SK-N-SH (cell line): ENCODE results near the gene STRIT1. TPM values are rescaled to one million over a fixed set of nuclear protein-coding genes. Genes with fewer than 3 reads are reported as not detected.

ENCODE experiments used
- CTCF ChIA-PET: fragments of 300-600, 350-600 bp; formaldehyde crosslinking; extraction: SDS; loops from one replicate; lab custom pipeline; 2021; lab: Yijun Ruan, JAX
- POLR2A ChIA-PET: fragments of 350-600 bp; sonication (Branson Sonifier 250); formaldehyde crosslinking; extraction: SDS; loops from one replicate; lab custom pipeline; 2020; ENCODE audit warnings: antibody characterized with exemption, inconsistent platforms; lab: Yijun Ruan, JAX
- DNase-seq: peaks from one replicate; pipeline ENCODE4 v3.0.0; 2012
- H2AFZ ChIP-seq: fragments of 200-600 bp; sonication (generic); 2 replicates; pipeline ENCODE4 v1.8.1; 2016; ENCODE audit warnings: antibody characterized with exemption, mild to moderate bottlenecking, low read depth
- H3F3A ChIP-seq: fragments of 200-600 bp; sonication (generic); replicated peaks from 2 replicates; pipeline ENCODE3; 2016; ENCODE audit warnings: antibody characterized with exemption, mild to moderate bottlenecking; ENCODE audit not compliant: insufficient read depth
- H3K27ac ChIP-seq, 2 experiments: fragments of 200-500 bp in 1 of 2; fragments of 200-600 bp in 1 of 2; sonication (Bioruptor generic) in 1 of 2; sonication (generic), shearing (Covaris generic) in 1 of 2; 2 replicates each; pipeline versions ENCODE4 v1.5.1 to v1.6.1; 2014 to 2016; ENCODE audit warnings: low read depth in 2 of 2, inconsistent platforms in 1 of 2, low read length in 1 of 2, mild to moderate bottlenecking in 1 of 2, mixed read lengths in 1 of 2
- H3K27me3 ChIP-seq: fragments of 200-600 bp; sonication (generic), shearing (Covaris generic); 2 replicates; pipeline ENCODE4 v1.6.1; 2016; ENCODE audit warnings: mixed run types; ENCODE audit not compliant: insufficient read depth
- H3K36me3 ChIP-seq, 2 experiments: fragments of 200-500 bp in 1 of 2; fragments of 200-600 bp in 1 of 2; sonication (Bioruptor generic) in 1 of 2; sonication (generic) in 1 of 2; replicated peaks in 1 of 2; 2 replicates each; pipeline versions ENCODE3 to v1.5.1; 2014 to 2016; ENCODE audit warnings: low read length in 1 of 2, mild to moderate bottlenecking in 1 of 2; ENCODE audit not compliant: insufficient read depth in 2 of 2, control insufficient read depth in 1 of 2
- H3K4me1 ChIP-seq, 2 experiments: fragments of 200-500 bp in 1 of 2; fragments of 200-600 bp in 1 of 2; sonication (Bioruptor generic) in 1 of 2; sonication (generic), shearing (Covaris generic) in 1 of 2; 2 replicates each; pipeline versions ENCODE4 v1.5.1 to v1.6.1; 2014 to 2016; ENCODE audit warnings: low read depth in 1 of 2, low read length in 1 of 2, mixed run types in 1 of 2; ENCODE audit not compliant: insufficient read depth in 2 of 2, control insufficient read depth in 1 of 2
- H3K4me2 ChIP-seq: fragments of 200-600 bp; sonication (generic), shearing (Covaris generic); 2 replicates; pipeline ENCODE4 v1.6.1; 2017; ENCODE audit warnings: mixed run types
- H3K4me3 ChIP-seq, 2 experiments: fragments of 200-500 bp in 1 of 2; fragments of 200-600 bp in 1 of 2; sonication (Bioruptor generic) in 1 of 2; sonication (generic), shearing (Covaris generic) in 1 of 2; 2 replicates each; pipeline versions ENCODE4 v1.5.1 to v1.8.1; 2014 to 2016; ENCODE audit warnings: low read depth in 2 of 2, inconsistent platforms in 1 of 2, low read length in 1 of 2, mild to moderate bottlenecking in 1 of 2, mixed read lengths in 1 of 2, moderate library complexity in 1 of 2
- H3K79me2 ChIP-seq: fragments of 200-600 bp; sonication (generic); 2 replicates; pipeline ENCODE4 v1.8.1; 2017; ENCODE audit warnings: mild to moderate bottlenecking; ENCODE audit not compliant: insufficient read depth
- H3K9ac ChIP-seq: fragments of 200-600 bp; sonication (generic); 2 replicates; pipeline ENCODE4 v1.6.1; 2017; ENCODE audit warnings: mixed run types
- H3K9me2 ChIP-seq: fragments of 200-600 bp; sonication (generic); 2 replicates; pipeline ENCODE4 v1.6.1; 2017; ENCODE audit warnings: mixed run types
- H3K9me3 ChIP-seq: fragments of 200-600 bp; sonication (generic); 2 replicates; pipeline ENCODE4 v1.6.1; 2017; ENCODE audit warnings: mixed run types, mild to moderate bottlenecking, moderate library complexity
- H4K20me1 ChIP-seq: fragments of 200-600 bp; sonication (generic); 2 replicates; pipeline ENCODE4 v1.6.1; 2017; ENCODE audit warnings: mild to moderate bottlenecking, mixed run types; ENCODE audit not compliant: insufficient read depth
- CHD2 ChIP-seq: fragments of 150-350 bp; IDR thresholded peaks from 2 replicates; pipeline ENCODE4 v1.6.1; 2018; ENCODE audit warnings: low read length; ENCODE audit not compliant: partially characterized antibody
- ELF1 ChIP-seq: IDR thresholded peaks from 2 replicates; pipeline ENCODE4 v1.4.0; 2012
- EP300 ChIP-seq, 2 experiments: IDR thresholded peaks; 2 replicates each; pipeline versions ENCODE4 v1.4.0 to v1.6.1; 2012; ENCODE audit warnings: borderline replicate concordance in 1 of 2, low read depth in 1 of 2, low read length in 1 of 2
- EZH2phosphoT487 ChIP-seq: fragments of 200-600 bp; sonication (generic); IDR thresholded peaks from 2 replicates; pipeline ENCODE4 v1.6.1; 2017; ENCODE audit warnings: low read depth, mixed run types, mild to moderate bottlenecking, antibody characterized with exemption, moderate library complexity, borderline replicate concordance
- GATA2 ChIP-seq: sonication (generic); formaldehyde crosslinking; IDR thresholded peaks from 2 replicates; pipeline ENCODE4 v1.5.0; 2020; ENCODE audit warnings: mild to moderate bottlenecking, missing genetic modification reagents
- MAX ChIP-seq: IDR thresholded peaks from 2 replicates; pipeline ENCODE4 v1.4.0; 2012; ENCODE audit warnings: low read depth
- MXI1 ChIP-seq: IDR thresholded peaks from 2 replicates; pipeline ENCODE4 v1.6.1; 2012; ENCODE audit warnings: mild to moderate bottlenecking, low read depth, low read length, improper control_type of control experiment
- NFIC ChIP-seq: IDR thresholded peaks from 2 replicates; pipeline ENCODE4 v1.4.0; 2012; ENCODE audit warnings: borderline replicate concordance
- POLR2AphosphoS5 ChIP-seq: IDR thresholded peaks from 2 replicates; pipeline ENCODE4 v1.6.1; 2012; ENCODE audit warnings: low read depth, low read length
- RAD21 ChIP-seq: IDR thresholded peaks from 2 replicates; pipeline ENCODE4 v1.6.1; 2012; ENCODE audit warnings: mild to moderate bottlenecking, low read length
- RCOR1 ChIP-seq: fragments of 150-350 bp; IDR thresholded peaks from 2 replicates; pipeline ENCODE4 v1.6.1; 2017; ENCODE audit warnings: antibody characterized with exemption, low read length
- REST ChIP-seq: IDR thresholded peaks from 2 replicates; pipeline ENCODE4 v1.6.1; 2012; ENCODE audit warnings: mild to moderate bottlenecking, low read depth, low read length, moderate library complexity
- RFX5 ChIP-seq: IDR thresholded peaks from 2 replicates; pipeline ENCODE4 v1.6.1; 2012; ENCODE audit warnings: mild to moderate bottlenecking, improper control_type of control experiment, low read length
- TEAD4 ChIP-seq: IDR thresholded peaks from 2 replicates; pipeline ENCODE4 v1.4.0; 2012; ENCODE audit warnings: mild to moderate bottlenecking, borderline replicate concordance; ENCODE audit not compliant: insufficient read depth
- USF1 ChIP-seq: IDR thresholded peaks from 2 replicates; pipeline ENCODE4 v1.4.0; 2012; ENCODE audit warnings: low read depth, borderline replicate concordance
- YY1 ChIP-seq: IDR thresholded peaks from 2 replicates; pipeline ENCODE4 v1.4.0; 2012; ENCODE audit warnings: low read depth, mild to moderate bottlenecking
- WGBS: methylation state at CpG from one replicate; pipeline ENCODE4 v1.1.6; 2017; ENCODE audit warnings: low lambda C conversion rate; 5-methylcytosine and 5-hydroxymethylcytosine counted together
- polyA plus RNA-seq, 3 experiments: library from polyadenylated mRNA; depleted of rRNA; stranded (reverse); fragments of >200 nt; gene quantifications; 2 replicates each; pipeline ENCODE4 v1.2.3, GENCODE V29; 2012
- TF ChIP-seq, protein P1 (sequence below): fragments of 150-350 bp; IDR thresholded peaks from 2 replicates; pipeline ENCODE4 v1.6.1; 2016; ENCODE audit warnings: mild to moderate bottlenecking, low read depth, low read length

The STRIT1 gene
- polyA plus RNA-seq, 1 of the 3 experiments (the other 2 are of a cell fraction), result not detected

- Histone ChIP-seq H3K27me3 (no peaks in the 10 kb centered on the region), H3K9ac (no peak overlapping the region), H3K4me2 (no peak overlapping the region), H3F3A (no peaks in the 10 kb centered on the region), H3K27ac (peak overlapping the region in 1 of 2 experiments; percentile 71; a peak in 2 of 4 replicates), H3K9me2 (no peaks in the 10 kb centered on the region), H3K36me3 (no peaks in the 10 kb centered on the region), H3K79me2 (no peaks in the 10 kb centered on the region), H3K4me1 (peaks cover 0 to 54% of the 10 kb centered on the region in 2 experiments; a peak in 2 of 4 replicates), H2AFZ (no peak overlapping the region), H4K20me1 (no peaks in the 10 kb centered on the region), H3K9me3 (no peaks in the 10 kb centered on the region), H3K4me3 (no peak overlapping the region)
- TF ChIP-seq RCOR1 (no peak), ELF1 (no peak), EP300 (IDR thresholded peaks at IDR 0.05; ENCODE audit: borderline replicate concordance in 1 of 2, low read depth in 1 of 2, low read length in 1 of 2) (peak in 1 of 2 experiments; percentile 78; a peak in 2 of 4 replicates), YY1 (no peak), CHD2 (peak; percentile 21), USF1 (no peak), TEAD4 (no peak), RAD21 (no peak), RFX5 (no peak), EZH2phosphoT487 (no peak), GATA2 (CRISPR knock-in tag) (peak; percentile 28; the same call in 1 of the 2 replicates), MAX (no peak)
- TF ChIP-seq, protein P1, sequence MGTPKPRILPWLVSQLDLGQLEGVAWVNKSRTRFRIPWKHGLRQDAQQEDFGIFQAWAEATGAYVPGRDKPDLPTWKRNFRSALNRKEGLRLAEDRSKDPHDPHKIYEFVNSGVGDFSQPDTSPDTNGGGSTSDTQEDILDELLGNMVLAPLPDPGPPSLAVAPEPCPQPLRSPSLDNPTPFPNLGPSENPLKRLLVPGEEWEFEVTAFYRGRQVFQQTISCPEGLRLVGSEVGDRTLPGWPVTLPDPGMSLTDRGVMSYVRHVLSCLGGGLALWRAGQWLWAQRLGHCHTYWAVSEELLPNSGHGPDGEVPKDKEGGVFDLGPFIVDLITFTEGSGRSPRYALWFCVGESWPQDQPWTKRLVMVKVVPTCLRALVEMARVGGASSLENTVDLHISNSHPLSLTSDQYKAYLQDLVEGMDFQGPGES, result no peak
- POLR2A ChIA-PET, result no interaction called here
- WGBS, result 43% methylated on average over 2 of the region's 2 CpGs
- DNase-seq, result no peak
- CTCF ChIA-PET, result interaction anchor here (1.2 kb wide), 1 partner anchor 8 kb away, joined by 10 read pairs; no protein-coding TSS in a partner anchor
Observed at GRCh38 chr3:155331078-155331477, 37.6 kb upstream of the STRIT1 start.

GRCh38 chr3:155330370-155330769 lies 36.9 kb upstream of the STRIT1 start:
- DNase-seq, result no peak
- H3K9me3 ChIP-seq, result no peaks in the 10 kb centered on the region
- H3K9me2 ChIP-seq, result no peaks in the 10 kb centered on the region
- H3K36me3 ChIP-seq, result no peaks in the 10 kb centered on the region
- no peaks in the 10 kb centered on the region for H4K20me1 ChIP-seq
- peak overlapping the region in 1 of 2 experiments; percentile 71; a peak in 2 of 4 replicates for H3K27ac ChIP-seq
- no peak overlapping the region for H3K4me2 ChIP-seq
- no peaks in the 10 kb centered on the region for H3F3A ChIP-seq
- peaks cover 0 to 53% of the 10 kb centered on the region in 2 experiments; a peak in 2 of 4 replicates for H3K4me1 ChIP-seq
- TF ChIP-seq POLR2AphosphoS5, result no peak
- no peak for TF ChIP-seq MXI1
- no peak for TF ChIP-seq REST
- TF ChIP-seq NFIC, result no peak
- peak in 1 of 2 experiments; percentile 63; a peak in 1 of 4 replicates for TF ChIP-seq EP300 (IDR thresholded peaks at IDR 0.05; ENCODE audit: borderline replicate concordance in 1 of 2, low read depth in 1 of 2, low read length in 1 of 2)
- TF ChIP-seq GATA2 (CRISPR knock-in tag), result peak; percentile 9; the same call in 1 of the 2 replicates
- ChIA-PET CTCF (interaction anchor here (0.8 to 1.1 kb wide), 2 partner anchors 36 to 370 kb away, joined by 3 read pairs; no protein-coding TSS in a partner anchor), POLR2A (no interaction called here)
- H2AFZ ChIP-seq, result no peak overlapping the region
- no peaks in the 10 kb centered on the region for H3K79me2 ChIP-seq
- no peak overlapping the region for H3K4me3 ChIP-seq
- H3K9ac ChIP-seq, result no peak overlapping the region
- H3K27me3 ChIP-seq, result no peaks in the 10 kb centered on the region
